IMR-90 (cell line): Measurements from ENCODE around the gene HTR2B. TPM values are rescaled to one million over a fixed set of nuclear protein-coding genes. Genes with fewer than 3 reads are reported as not detected.
A peak's percentile ranks its signal among the peaks of the same experiment; 100 is the strongest.

Experiments
- ATAC-seq: fragments of 200-7000 bp; cut with Tn5 transposase; 2 replicates; pipeline ENCODE4 v1.9.1; 2020; ENCODE audit warnings: low read depth, mild to moderate bottlenecking, moderate library complexity
- BruUV-seq: library from RNA; stranded (reverse); fragments of 400-500 nt; replicated peaks from 2 replicates; lab custom pipeline; 2021; lab: Mats Ljungman, UMichigan
- CTCF ChIA-PET: fragments of 300-600 bp; formaldehyde crosslinking; extraction: SDS; loops from one replicate; lab custom pipeline; 2021; ENCODE audit warnings: antibody characterized with exemption; lab: Yijun Ruan, JAX
- POLR2A ChIA-PET: fragments of 300-600 bp; sonication (Branson Sonifier 250); formaldehyde crosslinking; loops from one replicate; lab custom pipeline; 2022; ENCODE audit warnings: antibody characterized with exemption; ENCODE audit not compliant: unreplicated experiment; lab: Charles Lee
- DNase-seq: peaks from one replicate; pipeline ENCODE4 v3.0.0; 2013
- H2AFZ ChIP-seq: replicated peaks from 2 replicates; pipeline ENCODE3; 2013; ENCODE audit warnings: low read length, mild to moderate bottlenecking; ENCODE audit not compliant: poor library complexity
- H2AK5ac ChIP-seq: 2 replicates; pipeline ENCODE4 v1.6.1; 2013; ENCODE audit warnings: low read depth, low read length, inconsistent platforms
- H2AK9ac ChIP-seq: replicated peaks from 2 replicates; pipeline ENCODE3; 2013; ENCODE audit warnings: mild to moderate bottlenecking, low read depth, low read length, moderate library complexity; ENCODE audit not compliant: poor library complexity
- H2BK120ac ChIP-seq: 2 replicates; pipeline ENCODE4 v1.6.1; 2013; ENCODE audit warnings: low read depth, low read length, inconsistent platforms
- H2BK15ac ChIP-seq: 3 replicates; pipeline ENCODE4 v1.6.1; 2013; ENCODE audit warnings: low read depth, low read length, inconsistent platforms
- H2BK20ac ChIP-seq: 2 replicates; pipeline ENCODE4 v1.6.1; 2013; ENCODE audit warnings: low read depth, mild to moderate bottlenecking, inconsistent platforms, low read length, moderate library complexity
- H2BK5ac ChIP-seq: 2 replicates; pipeline ENCODE4 v1.6.1; 2013; ENCODE audit warnings: mild to moderate bottlenecking, low read depth, low read length, inconsistent platforms; ENCODE audit not compliant: poor library complexity, severe bottlenecking
- H3K14ac ChIP-seq: replicated peaks from 2 replicates; pipeline ENCODE4 v1.6.1; 2013; ENCODE audit warnings: low read depth, low read length, inconsistent platforms
- H3K18ac ChIP-seq: 2 replicates; pipeline ENCODE4 v1.6.1; 2013; ENCODE audit warnings: low read depth, low read length, control low read depth
- H3K23ac ChIP-seq: 2 replicates; pipeline ENCODE4 v1.6.1; 2013; ENCODE audit warnings: low read depth, low read length, inconsistent platforms
- H3K27ac ChIP-seq: 2 replicates; pipeline ENCODE4 v1.5.1; 2013; ENCODE audit warnings: mild to moderate bottlenecking, control low read depth, low read length; ENCODE audit not compliant: insufficient read depth
- H3K27me3 ChIP-seq: 2 replicates; pipeline ENCODE4 v1.6.1; 2013; ENCODE audit warnings: low read length; ENCODE audit not compliant: control insufficient read depth, insufficient read depth
- H3K36me3 ChIP-seq: 2 replicates; pipeline ENCODE4 v1.6.1; 2013; ENCODE audit warnings: low read length, mixed read lengths; ENCODE audit not compliant: control insufficient read depth, insufficient read depth
- H3K4ac ChIP-seq: 2 replicates; pipeline ENCODE4 v1.6.1; 2013; ENCODE audit warnings: low read depth, low read length, inconsistent platforms
- H3K4me1 ChIP-seq: 2 replicates; pipeline ENCODE4 v1.6.1; 2013; ENCODE audit warnings: low read length, mixed read lengths; ENCODE audit not compliant: control insufficient read depth, insufficient read depth
- H3K4me2 ChIP-seq: 2 replicates; pipeline ENCODE4 v1.6.1; 2013; ENCODE audit warnings: low read depth, mild to moderate bottlenecking, control low read depth, low read length, moderate library complexity
- H3K4me3 ChIP-seq: 2 replicates; pipeline ENCODE4 v1.5.1; 2013; ENCODE audit warnings: low read depth, mild to moderate bottlenecking, control low read depth, low read length, moderate library complexity; ENCODE audit not compliant: insufficient read depth
- H3K56ac ChIP-seq: 2 replicates; pipeline ENCODE4 v1.6.1; 2013; ENCODE audit warnings: low read length, inconsistent platforms; ENCODE audit not compliant: insufficient read depth; ENCODE audit errors: extremely low read depth
- H3K79me1 ChIP-seq, 2 experiments: 2 replicates each; pipeline ENCODE4 v1.6.1; 2013; ENCODE audit warnings: low read length in 2 of 2, inconsistent platforms in 1 of 2, low read depth in 1 of 2
- H3K9ac ChIP-seq: 2 replicates; pipeline ENCODE4 v1.6.1; 2013; ENCODE audit warnings: low read depth, low read length, control low read depth
- H3K9me1 ChIP-seq: 2 replicates; pipeline ENCODE4 v1.6.1; 2013; ENCODE audit warnings: low read length, inconsistent platforms; ENCODE audit not compliant: insufficient read depth
- H3K9me3 ChIP-seq: 2 replicates; pipeline ENCODE4 v1.6.1; 2013; ENCODE audit warnings: low read length; ENCODE audit not compliant: control insufficient read depth, insufficient read depth
- H4K20me1 ChIP-seq: 2 replicates; pipeline ENCODE4 v1.6.1; 2013; ENCODE audit warnings: low read length, inconsistent platforms; ENCODE audit not compliant: insufficient read depth
- H4K5ac ChIP-seq: 2 replicates; pipeline ENCODE4 v1.6.1; 2013; ENCODE audit warnings: mild to moderate bottlenecking, low read depth, low read length, control low read depth
- H4K8ac ChIP-seq, 2 experiments: 2 replicates each; pipeline ENCODE4 v1.6.1; 2013; ENCODE audit warnings: low read depth in 2 of 2, low read length in 2 of 2, control low read depth in 1 of 2, inconsistent platforms in 1 of 2
- H4K91ac ChIP-seq: 2 replicates; pipeline ENCODE4 v1.6.1; 2013; ENCODE audit warnings: low read depth, low read length, inconsistent platforms; ENCODE audit not compliant: insufficient read depth
- CTCF ChIP-seq: conservative IDR thresholded peaks from 2 replicates; pipeline ENCODE4 v1.5.1; 2012; ENCODE audit warnings: mild to moderate bottlenecking, low read depth, low read length, improper control_type of control experiment
- MAZ ChIP-seq: IDR thresholded peaks from 2 replicates; pipeline ENCODE4 v1.6.1; 2012; ENCODE audit warnings: low read depth, mild to moderate bottlenecking, low read length, improper control_type of control experiment, moderate library complexity, borderline replicate concordance
- RAD21 ChIP-seq: IDR thresholded peaks from 2 replicates; pipeline ENCODE4 v1.6.1; 2012; ENCODE audit warnings: low read length, improper control_type of control experiment
- WGBS, 2 experiments: methylation state at CpG; one replicate each; pipeline versions ENCODE4 v1.1.5 to v1.1.7; 2013; ENCODE audit warnings: missing lambda C conversion rate in 2 of 2; ENCODE audit not compliant: insufficient read length in 1 of 2; ENCODE audit errors: extremely low coverage in 2 of 2; 5-methylcytosine and 5-hydroxymethylcytosine counted together
- dilution Hi-C: fragments of 300-500 bp; cut with HindIII; formaldehyde crosslinking; loops from one replicate; pipeline ENCODE4 v1.14.3; 2018; ENCODE audit warnings: low sequenced_read_pairs; ENCODE audit not compliant: unreplicated experiment
- in situ Hi-C: fragments of 300-500 bp; cut with MboI; formaldehyde crosslinking; loops from 3 replicates; pipeline ENCODE4 v1.14.3; 2019; ENCODE audit warnings: low sequenced_read_pairs, inconsistent platforms, mixed read lengths
- intact Hi-C: fragments of 100-400 bp; cut with micrococcal nuclease; formaldehyde crosslinking; loops from 2 replicates; pipeline ENCODE4 v1.10.0; 2022
- microRNA-seq, 2 experiments: library from miRNA; stranded (forward) in 1 of 2; unstranded in 1 of 2; fragments of 10-50 nt in 1 of 2; fragments of <30 nt in 1 of 2; gene quantifications in 1 of 2; microRNA quantifications in 1 of 2; one replicate each; pipeline versions ENCODE3 to v1.1.0; 2013 to 2020; ENCODE audit not compliant: insufficient read depth in 1 of 2, insufficient read length in 1 of 2, unreplicated experiment in 1 of 2
- polyA plus RNA-seq, 3 experiments: library from polyadenylated mRNA; depleted of rRNA; stranded (reverse); fragments of >200 nt; gene quantifications; 2 replicates each; pipeline ENCODE4 v1.2.3, GENCODE V29; 2012; ENCODE audit warnings: low replicate concordance in 1 of 3
- small RNA-seq, 5 experiments: library from RNA; depleted of rRNA; stranded (forward); fragments of <200 nt; gene quantifications; one replicate each; pipeline ENCODE3, GENCODE V24; 2012
- total RNA-seq: library from RNA; depleted of rRNA; stranded (reverse); fragments of >200 nt; gene quantifications from 2 replicates; pipeline ENCODE4 v1.2.3, GENCODE V29; 2012; rRNA removed

The HTR2B gene
- total and polyA plus RNA-seq, 2 of the 4 experiments (the other 2 are of a cell fraction): 0.26 to 0.72 TPM

GRCh38 chr2:231058761-231059550 is 65.9 kb downstream of the HTR2B start:
- Histone ChIP-seq H3K36me3 (peaks cover 9% of the 10 kb centered on the region), H3K4me1 (0 out of 2 replicates have a peak, but pooled peaks cover 2% of the 10 kb centered on the region), H2AFZ (no peak overlapping the region), H2BK15ac (no peak overlapping the region), H3K9me3 (no peaks in the 10 kb centered on the region), H3K9ac (no peak overlapping the region), H2BK5ac (no peak overlapping the region), H3K18ac (no peak overlapping the region), H3K27me3 (no peaks in the 10 kb centered on the region), H3K14ac (no peak overlapping the region), H4K20me1 (peaks cover 20% of the 10 kb centered on the region; the same call in 1 of the 2 replicates), H2BK120ac (no peak overlapping the region), H3K9me1 (peaks cover 3% of the 10 kb centered on the region), H3K4me2 (peak overlapping the region; percentile 35; the same call in 1 of the 2 replicates), H3K56ac (no peak overlapping the region), H3K27ac (no peak overlapping the region), H4K8ac (no peak overlapping the region), H2BK20ac (no peak overlapping the region), H4K91ac (no peak overlapping the region), H4K5ac (no peak overlapping the region), H3K23ac (no peak overlapping the region), H3K79me1 (peaks cover 12 to 29% of the 10 kb centered on the region in 2 experiments; a peak in 3 of 4 replicates), H3K4ac (no peak overlapping the region), H2AK5ac (no peak overlapping the region), H3K4me3 (no peak overlapping the region), H2AK9ac (no peak overlapping the region)
- dilution Hi-C loops (no loop called here), in situ Hi-C loops (no loop called here), intact Hi-C loops (no loop called here)
- TF ChIP-seq CTCF (no peak), MAZ (no peak), RAD21 (no peak)
- no TSS peak for BruUV-seq
- ATAC-seq (no peak), DNase-seq (peak; percentile 22)
- 88% methylated on average over 1 of the region's 4 CpGs; no CpG with 5 or more reads in 1 of the 2 experiments for WGBS, 2 experiments
- CTCF ChIA-PET: interaction anchor here (0.9 kb wide), 1 partner anchor 9 kb away, joined by 3 read pairs; no protein-coding TSS in a partner anchor
- POLR2A ChIA-PET: no interaction called here

Small RNAs within 50 kb of the gene (microRNA-seq; reads per million reads assigned to microRNA genes)
- gene RNU1-93P (ENCODE audit: insufficient read depth, insufficient read length): not detected

Small RNAs within 50 kb of the gene (small RNA-seq; reads per million reads assigned to genes)
- 0 reads per million in 5 experiments for gene RNU1-93P

Other genes with a start within 250 kb of the HTR2B start
- not detected in 2 replicates for gene GPR55, start 199.8 kb downstream of the HTR2B start, total RNA-seq
- gene GPR55, start 199.8 kb downstream of the HTR2B start, polyA plus RNA-seq (2012; rRNA removed): 0.03 TPM in 1 of 2 replicates, not detected in the other
- gene SPATA3, start 128.9 kb downstream of the HTR2B start, total RNA-seq: not detected in 2 replicates
- gene SPATA3, start 128.9 kb downstream of the HTR2B start, polyA plus RNA-seq (2012; rRNA removed): not detected in 2 replicates
- gene C2orf72, start 87.5 kb downstream of the HTR2B start, total RNA-seq: 0.18 TPM in 1 of 2 replicates, not detected in the other
- 0.09 and 0.24 TPM in 2 replicates for gene C2orf72, start 87.5 kb downstream of the HTR2B start, polyA plus RNA-seq (2012; rRNA removed)
- 181 and 214 TPM in 2 replicates for gene PSMD1, start 68.2 kb downstream of the HTR2B start, total RNA-seq
- gene PSMD1, start 68.2 kb downstream of the HTR2B start, polyA plus RNA-seq (2012; rRNA removed): 89.8 and 111 TPM in 2 replicates
- 39.4 and 46.6 TPM in 2 replicates for gene ARMC9, start 73.6 kb upstream of the HTR2B start, total RNA-seq
- 33.6 and 36.0 TPM in 2 replicates for gene ARMC9, start 73.6 kb upstream of the HTR2B start, polyA plus RNA-seq (2012; rRNA removed)